ENCODE data around the gene TGFB2.

DNA sequence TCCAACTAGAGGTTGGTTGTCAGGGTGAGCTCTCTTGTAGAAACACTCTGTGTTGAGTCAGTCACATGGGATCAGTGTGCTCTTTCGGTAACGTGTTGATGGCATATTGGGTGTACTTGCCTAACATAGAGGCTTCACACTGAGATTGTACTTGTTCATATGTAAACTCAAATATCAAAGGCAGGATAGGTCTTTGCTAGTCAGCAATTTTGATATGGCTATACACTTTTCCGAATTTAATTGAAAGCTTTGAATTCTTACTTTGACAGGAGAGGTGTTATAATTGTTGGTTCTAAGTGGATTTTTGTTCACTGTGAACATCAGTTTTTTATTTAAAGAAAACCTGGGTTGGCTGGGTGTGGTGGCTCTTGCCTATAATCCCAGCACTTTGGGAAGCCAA, 16.4 kb upstream of the TGFB2 start:
- TF ChIP-seq CTCF (IDR thresholded peaks at IDR 0.05) = no peak
- TF ChIP-seq EZH2 (IDR thresholded peaks at IDR 0.05; ENCODE audit: borderline replicate concordance, insufficient read depth, low read depth, low read length, poor library complexity, severe bottlenecking) = no peak
